GM04504 (cell line): ENCODE measurements around the gene CAPN2.

Experiments used
- DNase-seq: peaks from one replicate; pipeline ENCODE4 v3.0.0-alpha.2; 2012; ENCODE audit warnings: low read depth

The CAPN2 gene

DNA sequence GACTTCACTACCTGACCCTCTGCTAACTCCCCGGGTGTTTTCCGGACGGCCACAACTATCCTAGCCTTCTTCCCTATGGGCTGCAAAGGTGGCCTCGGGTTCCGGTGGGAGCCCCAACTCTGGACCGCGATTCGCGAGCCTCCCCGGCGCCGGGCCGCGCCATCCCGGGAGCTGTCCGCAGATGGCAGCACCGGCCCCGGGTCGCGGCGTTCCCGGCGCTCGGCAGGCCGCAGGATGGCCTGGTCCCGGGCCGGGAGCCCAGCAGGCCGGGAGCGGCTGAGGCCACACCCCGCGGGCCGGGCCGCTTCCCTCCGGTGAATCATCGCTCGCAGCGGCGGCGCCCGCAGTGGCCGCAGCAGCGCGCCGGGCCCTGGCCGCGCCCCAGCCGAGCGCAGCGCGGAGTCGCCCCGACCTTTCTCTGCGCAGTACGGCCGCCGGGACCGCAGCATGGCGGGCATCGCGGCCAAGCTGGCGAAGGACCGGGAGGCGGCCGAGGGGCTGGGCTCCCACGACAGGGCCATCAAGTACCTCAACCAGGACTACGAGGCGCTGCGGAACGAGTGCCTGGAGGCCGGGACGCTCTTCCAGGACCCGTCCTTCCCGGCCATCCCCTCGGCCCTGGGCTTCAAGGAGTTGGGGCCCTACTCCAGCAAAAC is at the start of gene CAPN2:
Gene CAPN2 (plus strand): TSS at position 346 of the 656 bp plus-strand sequence. CDS start 102 bp downstream, at position 448.
- peak; percentile 80 for DNase-seq

DNA sequence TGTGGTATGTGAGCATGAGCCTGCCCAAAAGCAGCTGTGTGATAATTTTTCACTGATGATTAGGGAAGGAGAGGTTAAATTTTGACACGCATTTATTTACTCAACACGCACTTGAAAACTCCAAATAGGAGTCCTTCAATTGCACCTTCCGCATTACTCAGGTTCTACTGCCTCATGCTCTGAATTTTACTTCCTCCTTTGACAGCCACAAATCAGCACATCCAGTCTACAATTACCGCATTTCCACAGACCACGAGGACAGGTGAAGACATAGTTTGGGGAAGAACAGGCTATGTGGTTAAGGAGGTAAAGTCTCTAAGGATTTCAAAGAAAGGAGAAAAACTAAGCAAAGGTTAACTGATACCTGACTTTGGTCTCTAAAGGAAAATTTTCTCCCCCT is 49.4 kb upstream of the CAPN2 start:
- DNase-seq, result no peak

DNA sequence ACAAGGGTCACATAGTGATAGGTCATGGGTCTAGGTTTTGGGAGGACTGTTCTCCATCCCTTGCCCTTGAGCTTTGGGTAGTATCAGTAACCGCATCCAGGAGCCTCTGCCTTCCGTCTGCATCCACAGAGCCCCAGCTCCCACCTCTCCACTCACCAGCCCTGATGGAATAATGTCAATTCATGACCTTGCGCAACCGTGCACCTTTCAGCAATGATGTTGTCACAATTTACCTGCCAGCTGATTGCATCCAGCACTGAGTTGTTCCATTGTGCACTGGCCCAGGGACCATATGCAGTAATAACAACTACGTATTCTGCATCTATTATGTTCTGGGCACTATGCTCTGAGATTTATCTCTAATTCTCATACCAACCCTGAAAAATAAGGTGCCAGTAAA is 48.2 kb upstream of the CAPN2 start:
- DNase-seq, result no peak

DNA sequence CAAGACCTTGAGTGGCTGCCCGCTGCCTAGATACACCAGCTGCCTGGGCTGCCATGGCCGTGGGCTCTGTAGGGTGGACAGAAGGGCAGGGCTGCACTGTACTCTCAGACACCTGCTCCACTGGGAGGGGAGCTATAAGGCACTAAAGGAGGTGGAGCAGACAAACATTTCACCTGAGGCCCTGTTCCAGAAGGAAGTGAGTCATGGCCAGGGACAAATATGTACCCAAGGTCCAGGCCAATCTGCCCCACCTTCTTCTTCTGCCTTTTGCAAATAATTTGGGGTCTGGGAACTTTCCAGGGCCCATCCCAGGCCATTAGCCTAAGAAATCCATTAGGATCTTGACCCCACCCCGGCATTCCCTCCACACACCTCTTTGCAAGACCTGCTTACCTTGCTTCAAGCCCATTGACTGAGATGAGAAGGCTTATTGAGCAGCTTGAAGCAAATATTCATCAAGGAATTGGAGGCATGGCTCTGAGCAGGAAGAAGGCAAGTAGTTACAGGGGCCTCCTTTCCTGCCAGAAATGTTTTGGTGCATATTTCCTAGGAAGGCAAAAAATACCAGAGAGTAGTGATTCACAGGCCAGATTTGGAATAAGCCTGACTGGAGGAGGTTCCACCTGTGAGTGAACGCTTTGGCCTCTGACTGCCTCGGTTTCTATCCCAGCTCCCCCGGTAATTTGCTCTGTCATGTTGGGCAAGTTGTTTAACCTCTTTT is 46.6 kb upstream of the CAPN2 start, which contains the start of gene CAPN8:
Gene CAPN8 (minus strand): TSS at position 110 of the 721 bp plus-strand sequence. CDS start 55 bp downstream, at position 55.
- DNase-seq, result no peak

DNA sequence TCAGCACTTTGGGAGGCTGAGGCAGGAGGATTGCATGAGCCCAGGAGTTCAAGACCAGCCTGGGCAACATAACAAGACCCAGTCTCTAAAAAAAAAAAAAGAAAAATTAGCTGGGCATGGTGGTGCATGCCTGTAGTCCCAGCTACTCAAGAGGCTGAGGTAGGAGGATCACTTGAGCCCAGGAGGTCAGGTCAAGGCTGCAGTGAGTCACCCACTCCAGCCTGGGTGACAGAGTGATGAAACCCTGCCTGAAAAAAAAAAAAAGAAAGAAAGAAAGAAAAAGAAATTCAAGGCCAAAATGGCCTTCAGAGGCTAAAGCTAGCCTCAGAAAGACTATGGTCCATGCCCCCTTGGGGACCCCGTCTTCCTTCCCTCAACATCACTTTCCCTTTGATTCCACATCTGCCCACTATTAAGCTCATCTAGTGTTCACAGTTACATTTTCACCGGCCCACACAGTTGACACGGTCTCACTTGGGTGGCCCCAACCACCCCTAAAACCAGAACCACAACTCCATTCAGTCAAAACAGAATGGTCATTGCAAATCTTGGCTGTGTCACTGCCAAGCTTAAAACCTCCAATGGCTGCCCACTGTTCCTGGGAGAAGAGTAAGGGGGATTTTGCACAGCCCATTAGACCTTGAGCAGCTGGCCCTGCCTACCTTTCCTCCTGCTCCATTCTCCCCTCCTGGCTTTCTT is 44.7 kb upstream of the CAPN2 start:
- no peak for DNase-seq

DNA sequence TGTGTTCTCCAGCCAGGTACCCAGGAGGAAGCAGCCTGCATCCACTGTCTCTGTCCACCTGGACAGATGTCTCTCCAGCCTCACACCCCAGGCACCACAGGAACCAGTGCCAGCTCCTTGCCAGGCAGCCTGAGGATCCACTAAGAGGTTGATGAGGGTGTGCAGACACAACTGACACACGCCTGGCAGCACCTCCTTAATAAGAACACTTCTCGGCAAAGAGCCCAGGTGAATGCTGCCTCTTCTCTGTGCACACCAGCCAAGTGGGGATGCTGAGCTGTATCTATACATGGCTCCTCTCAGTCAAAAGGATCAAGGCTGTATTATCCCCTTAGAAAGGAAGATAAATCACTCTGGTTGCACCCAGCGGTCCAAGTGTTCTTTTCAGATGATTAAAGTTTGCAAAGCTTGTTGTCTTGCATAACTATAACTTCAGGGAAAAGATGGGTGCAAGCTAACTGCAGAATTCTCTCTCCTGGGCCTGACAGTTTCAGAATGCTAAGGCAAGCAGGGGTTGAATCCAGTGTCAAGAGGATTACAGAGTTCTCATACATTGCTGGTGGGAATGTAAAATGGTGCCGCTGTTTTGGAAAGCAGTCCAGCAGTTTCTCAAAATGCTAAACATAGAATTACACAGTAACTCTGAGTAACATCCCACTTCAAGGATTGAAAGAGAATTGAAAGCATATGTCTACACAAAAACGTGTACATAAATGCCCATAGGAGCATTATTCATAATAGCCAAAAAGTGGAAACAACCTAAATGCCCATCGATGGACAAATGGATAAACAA is 43.1 kb upstream of the CAPN2 start:
- no peak for DNase-seq

DNA sequence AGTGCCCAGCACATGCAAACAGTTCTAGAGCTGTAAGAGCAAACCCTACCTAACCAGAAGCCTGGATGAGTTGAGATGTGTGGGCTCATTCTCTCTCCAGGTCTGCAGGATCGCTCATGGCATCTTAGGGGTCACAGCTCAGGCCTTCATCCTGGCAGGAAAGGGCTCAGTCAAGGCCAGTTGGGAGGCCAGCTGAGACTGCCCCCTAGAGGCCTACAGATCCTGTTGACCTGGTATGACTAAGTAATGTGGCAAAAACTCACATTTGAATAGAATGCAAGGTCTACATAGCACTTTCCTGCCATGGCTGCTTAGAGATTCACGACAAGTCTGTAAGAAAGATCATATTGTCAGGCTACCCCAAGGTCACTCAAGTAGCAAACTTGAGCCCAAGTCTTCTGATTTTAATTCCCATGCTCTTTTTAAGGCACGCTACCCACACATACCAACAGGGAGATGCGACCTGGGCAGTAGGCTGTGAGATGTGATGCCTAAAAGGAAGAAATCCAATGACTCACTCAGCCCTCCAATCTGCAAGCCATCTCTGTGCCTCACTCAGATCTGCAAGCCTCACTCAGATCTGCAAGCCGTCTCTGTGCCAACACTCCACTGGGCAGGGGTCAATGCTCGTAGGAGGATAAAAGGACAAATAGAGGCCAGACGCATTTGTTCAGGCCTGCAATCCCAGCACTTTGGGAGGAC is 41.7 kb upstream of the CAPN2 start:
- DNase-seq, result no peak

DNA sequence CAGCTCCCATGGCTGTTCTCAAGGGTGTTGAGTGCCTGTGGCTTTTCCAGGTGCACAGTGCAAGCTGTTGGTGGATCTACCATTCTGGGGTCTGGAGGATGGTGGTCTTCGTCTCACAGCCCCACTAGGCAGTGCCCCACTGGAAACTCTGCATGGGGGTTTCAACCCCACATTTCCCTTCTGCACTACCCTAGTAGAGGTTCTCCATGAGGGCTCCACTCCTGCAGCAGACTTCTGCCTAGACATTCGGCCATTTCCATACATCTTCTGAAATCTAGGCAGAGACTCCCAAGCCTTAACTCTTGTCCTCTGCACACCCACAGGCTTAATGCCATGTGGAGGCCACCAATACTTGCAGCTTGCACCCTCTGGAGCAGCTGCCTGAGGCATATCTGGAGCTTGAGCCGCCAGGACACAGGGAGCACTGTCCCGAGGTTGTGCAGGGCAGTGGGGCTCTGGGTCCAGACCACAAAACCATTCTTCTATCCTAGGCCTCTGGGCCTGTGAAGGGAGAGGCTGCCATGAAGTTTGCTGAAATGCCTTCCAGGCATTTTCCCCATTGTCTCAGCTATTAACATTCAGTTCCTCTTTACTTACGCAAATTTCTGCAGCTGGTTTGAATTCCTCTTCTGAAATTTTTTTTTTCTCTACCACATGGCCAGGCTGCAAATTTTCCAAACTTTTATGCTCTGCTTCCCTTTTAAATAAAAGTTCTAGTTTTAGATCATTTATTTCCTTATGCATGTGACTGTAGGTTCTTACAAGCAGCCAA is 38.0 kb upstream of the CAPN2 start:
- no peak for DNase-seq

DNA sequence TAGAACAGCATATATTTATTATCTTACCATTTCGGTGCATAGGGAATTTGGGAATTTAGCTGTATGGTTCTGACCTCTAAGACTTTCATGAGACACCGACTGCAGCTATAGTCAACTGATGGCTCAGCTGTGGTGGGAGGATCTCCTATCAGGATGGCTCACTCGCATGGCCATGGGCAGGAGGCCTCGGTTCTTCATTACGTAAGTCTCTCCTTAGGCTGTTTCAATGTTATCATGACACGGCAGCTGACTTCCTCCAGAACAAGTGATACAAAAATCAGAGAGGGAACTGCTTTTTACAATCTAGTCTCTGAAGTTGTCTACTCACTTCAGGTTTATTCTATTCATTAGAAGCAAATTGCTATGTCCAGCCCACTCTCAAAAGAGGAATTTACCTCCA is 33.5 kb upstream of the CAPN2 start:
- no peak for DNase-seq

DNA sequence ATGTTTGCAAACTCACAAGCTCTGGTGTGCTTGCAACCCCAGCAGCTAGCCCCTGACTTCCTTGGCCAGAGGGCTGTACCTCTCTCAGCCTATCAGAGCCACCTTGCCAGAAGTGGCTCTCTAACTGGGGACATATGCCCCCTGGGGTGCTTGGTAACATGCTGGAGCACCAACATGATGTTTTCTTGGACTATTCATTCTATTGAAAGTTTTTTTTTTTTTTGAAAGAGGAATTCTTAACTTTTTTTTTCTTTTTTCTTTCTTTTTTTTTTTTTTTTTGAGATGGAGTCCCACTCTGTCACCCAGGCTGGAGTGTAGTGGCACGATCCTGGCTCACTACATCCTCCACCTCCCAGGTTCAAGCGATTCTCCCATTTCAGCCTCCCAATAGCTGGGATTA is 32.2 kb upstream of the CAPN2 start:
- no peak for DNase-seq

DNA sequence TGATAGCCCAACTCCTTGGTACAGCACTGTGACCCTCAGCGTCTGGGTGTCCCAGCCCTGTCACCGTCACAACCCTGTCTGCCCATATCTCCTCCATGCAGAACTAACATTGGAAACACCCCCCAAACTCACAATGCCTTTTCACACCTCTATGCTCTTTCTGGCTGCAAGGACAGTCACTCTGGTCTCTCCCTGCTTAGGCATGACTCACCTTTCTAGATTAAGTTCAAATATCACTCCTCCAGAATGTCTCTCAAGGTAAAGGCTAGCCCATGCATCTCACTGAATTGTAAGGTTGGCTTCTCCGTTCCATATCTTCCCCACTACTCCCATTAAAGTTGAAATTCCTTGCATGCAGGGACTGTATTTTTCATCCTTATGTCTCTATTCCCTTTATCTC is 29.8 kb upstream of the CAPN2 start:
- DNase-seq, result no peak

DNA sequence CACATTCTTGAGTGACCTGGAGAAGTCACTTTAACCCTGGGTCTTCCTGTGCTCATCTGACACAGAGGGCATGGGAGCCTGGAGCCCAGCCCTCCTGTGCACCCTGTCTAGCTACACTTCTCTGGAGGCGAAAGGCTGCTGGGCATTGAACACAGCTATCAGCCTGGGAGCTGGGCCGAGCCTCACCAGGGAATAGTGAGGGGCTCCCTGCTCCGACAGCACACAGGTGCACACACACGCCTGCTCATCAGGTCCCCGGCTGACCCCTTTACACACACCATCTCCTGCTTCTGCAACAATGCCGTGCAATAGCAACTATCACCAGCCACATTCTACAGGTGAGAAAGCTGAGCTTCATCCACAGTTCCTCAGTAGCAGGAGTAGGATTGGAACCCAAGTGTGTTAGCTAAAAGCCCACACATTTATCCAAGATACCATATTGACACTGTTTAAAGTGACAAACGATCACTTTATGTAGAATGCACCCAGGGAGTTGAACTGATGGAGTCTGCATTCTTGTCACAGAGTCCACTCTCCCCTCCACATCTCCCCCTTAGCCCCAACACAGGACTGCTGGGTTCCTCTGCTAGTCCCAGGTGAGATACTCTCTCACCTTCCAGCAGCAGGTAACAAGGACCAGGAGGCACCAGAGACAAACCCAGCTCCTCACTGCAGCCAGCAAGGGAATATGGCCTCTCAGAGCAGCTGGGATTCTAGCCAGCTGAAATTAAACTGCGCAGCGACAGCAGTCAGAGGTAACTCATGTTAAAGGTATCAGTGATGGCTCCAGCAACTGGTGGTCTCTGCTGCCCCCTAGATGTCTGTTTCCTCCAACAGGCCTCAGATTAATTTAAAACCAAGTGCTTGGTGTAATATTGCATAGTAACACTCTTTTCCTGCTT is 28.5 kb upstream of the CAPN2 start:
- no peak for DNase-seq

DNA sequence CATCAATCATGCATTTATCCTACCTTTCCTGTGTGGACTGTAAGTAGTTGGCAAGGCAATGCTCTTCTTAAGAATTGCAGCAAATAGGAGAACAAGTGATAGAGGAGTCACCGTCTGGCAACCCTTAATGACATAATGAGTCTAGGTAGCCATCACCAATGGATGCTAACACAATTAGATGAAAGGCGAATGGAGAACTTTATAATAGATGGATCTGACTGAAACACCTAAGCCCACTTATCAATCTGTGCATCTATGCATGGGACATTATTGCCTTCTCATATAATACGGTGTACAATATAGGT is 27.9 kb upstream of the CAPN2 start:
- no peak for DNase-seq

DNA sequence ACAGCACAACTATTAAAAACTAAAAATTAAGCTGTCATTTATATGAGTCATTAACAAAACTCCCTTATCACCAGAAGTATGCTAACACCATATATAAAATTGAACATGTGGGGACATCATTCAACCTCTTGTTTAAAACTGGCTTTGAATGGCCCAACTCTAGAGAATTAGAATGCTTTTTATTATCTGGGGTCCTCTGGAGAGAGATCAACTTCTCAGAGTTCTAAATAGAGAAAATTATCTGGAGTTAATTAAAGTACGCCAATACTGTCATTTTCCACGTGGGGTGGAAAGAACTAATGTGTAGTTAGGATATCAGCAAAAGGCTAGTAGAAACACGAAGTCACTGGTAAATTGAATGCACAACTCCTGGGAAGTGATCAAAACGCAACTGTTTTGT is 21.2 kb upstream of the CAPN2 start:
- DNase-seq, result no peak

DNA sequence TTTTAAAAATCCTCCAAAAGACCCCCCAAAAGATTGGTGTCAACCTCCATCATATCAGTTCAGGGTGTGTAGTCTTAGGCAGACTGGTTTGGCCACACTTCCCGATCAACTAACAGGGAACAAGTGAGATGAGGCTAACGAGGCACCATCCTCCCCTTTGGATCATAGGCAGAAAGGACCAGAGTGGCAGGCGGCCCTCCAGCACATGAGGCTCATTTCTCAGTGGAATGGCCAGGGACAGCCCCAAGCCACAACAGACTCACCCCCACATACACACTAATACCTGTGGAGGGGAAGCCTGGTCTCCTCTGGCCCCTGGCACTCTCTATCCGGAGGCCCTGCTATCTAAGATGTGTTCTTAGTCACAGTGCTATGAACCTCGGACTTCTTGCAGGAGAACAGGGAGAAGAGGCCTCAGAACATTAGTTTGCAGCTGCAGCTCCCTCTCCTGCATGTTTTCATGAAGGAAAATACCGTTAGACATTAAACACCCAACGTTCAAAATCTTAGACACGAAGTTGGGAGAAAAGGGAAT is 17.3 kb upstream of the CAPN2 start:
- DNase-seq, result no peak

DNA sequence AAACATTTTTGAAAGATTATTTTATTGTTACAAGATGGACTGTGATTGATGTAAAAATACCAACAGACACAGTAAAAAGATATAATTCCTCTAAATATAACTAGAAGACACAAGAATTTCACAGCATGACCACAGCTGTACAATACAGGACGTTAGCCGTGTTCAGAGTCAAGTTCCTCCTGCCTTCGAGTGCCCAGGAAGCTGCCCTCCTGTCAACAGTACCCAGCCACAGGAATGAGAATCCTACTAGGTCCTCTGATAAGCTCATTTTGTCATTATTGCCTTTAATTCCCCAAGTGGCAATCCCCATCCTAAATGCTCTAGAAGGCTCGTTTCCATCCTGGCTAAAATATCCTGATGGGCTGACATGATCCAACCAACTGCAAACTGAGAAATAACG is 16.4 kb upstream of the CAPN2 start:
- no peak for DNase-seq

DNA sequence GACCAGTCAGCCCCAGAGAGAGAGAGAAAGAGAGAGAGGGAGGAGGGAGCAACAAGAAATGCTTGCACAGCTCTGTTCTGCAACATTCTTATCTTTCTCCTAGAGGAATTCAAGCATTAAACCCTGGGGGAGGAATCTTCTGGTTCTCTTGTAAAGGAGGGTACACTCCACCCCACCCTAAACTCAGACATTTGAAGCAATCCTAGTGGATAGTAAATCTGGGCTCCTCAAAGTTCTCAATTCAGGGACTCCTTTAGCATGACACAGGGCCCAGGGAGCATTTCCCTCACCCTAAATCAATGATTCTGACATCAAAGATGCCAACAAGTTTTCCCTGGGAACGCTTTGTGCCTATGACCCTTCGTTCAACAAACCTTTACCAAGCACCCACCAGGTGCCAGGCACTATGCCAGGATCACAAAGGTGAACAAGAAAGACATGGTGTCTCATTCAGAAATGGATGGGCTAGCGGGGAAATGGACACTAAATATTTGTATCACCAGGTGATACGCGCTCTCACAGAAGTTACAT is 11.9 kb upstream of the CAPN2 start:
- DNase-seq, result no peak

DNA sequence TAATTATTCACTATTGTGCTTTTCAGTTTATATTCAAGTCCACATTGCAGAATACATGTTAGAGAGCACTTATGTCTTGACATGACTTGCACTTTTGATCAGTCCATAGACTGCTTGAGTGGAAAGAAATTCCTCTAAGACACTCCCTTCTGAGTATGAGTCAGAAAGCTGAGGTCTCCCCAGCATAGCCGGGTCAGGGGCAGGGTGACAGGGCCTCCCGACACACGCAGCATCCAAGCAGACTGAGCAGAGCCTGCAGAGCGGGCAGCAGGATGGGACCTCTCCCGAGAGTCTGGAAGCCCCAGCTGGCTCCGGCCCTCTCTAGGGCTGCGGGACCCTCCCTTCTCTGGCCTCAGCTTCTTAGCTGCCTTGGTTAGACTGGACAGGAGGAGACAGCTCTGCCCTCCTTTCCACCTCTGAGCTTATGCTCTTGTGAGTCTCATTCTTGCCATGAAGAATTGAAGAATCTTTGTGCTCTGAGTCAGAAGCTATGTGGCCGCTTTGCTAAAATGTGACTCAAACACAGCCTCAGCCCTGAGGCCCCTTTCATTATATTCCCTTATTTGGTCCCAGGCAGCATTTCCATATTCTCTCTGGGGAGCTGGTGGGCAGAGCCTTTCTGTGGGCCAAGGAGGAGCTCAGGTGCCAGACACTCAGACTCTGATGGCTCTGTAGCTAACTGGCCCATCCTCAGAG is 11.2 kb upstream of the CAPN2 start:
- peak; percentile 92 for DNase-seq
